H1 (cell line): ENCODE measurements around the gene MSI2. TPM values are rescaled to one million over a fixed set of nuclear protein-coding genes. Genes with fewer than 3 reads are reported as not detected.

Experiments
- CTCF ChIA-PET: fragments of 300-600 bp; sonication (Branson Sonifier 250); formaldehyde crosslinking; loops from one replicate; lab custom pipeline; 2021; ENCODE audit not compliant: partially characterized antibody; lab: Charles Lee
- POLR2A ChIA-PET: fragments of 300-600 bp; sonication (Branson Sonifier 250); formaldehyde crosslinking; loops from one replicate; lab custom pipeline; 2021; ENCODE audit warnings: inconsistent platforms; ENCODE audit not compliant: partially characterized antibody; lab: Charles Lee
- DNase-seq, 2 experiments: peaks; one replicate each; pipeline versions ENCODE4 v3.0.0 to v3.0.0-alpha.2; 2010 to 2022; ENCODE audit warnings: low spot score in 2 of 2, low read depth in 1 of 2, mixed read lengths in 1 of 2
- FAIRE-seq: peaks from 2 replicates; lab custom pipeline; 2011; peaks lifted over from hg19 to GRCh38; lab: Jason Lieb, UNC
- H2AFZ ChIP-seq: 2 replicates; pipeline ENCODE4 v1.8.1; 2012; ENCODE audit warnings: low read length, inconsistent platforms
- H2AK5ac ChIP-seq: 2 replicates; pipeline ENCODE4 v1.6.1; 2013; ENCODE audit warnings: low read depth, low read length
- H2BK120ac ChIP-seq: replicated peaks from 2 replicates; pipeline ENCODE3; 2013; ENCODE audit warnings: low read depth, low read length, inconsistent platforms
- H2BK12ac ChIP-seq: 2 replicates; pipeline ENCODE4 v1.6.1; 2013; ENCODE audit warnings: low read depth, low read length
- H2BK15ac ChIP-seq: 2 replicates; pipeline ENCODE4 v1.6.1; 2013; ENCODE audit warnings: low read length
- H2BK20ac ChIP-seq: 2 replicates; pipeline ENCODE4 v1.6.1; 2013; ENCODE audit warnings: low read length
- H2BK5ac ChIP-seq: 2 replicates; pipeline ENCODE4 v1.6.1; 2013; ENCODE audit warnings: low read depth, low read length
- H3K14ac ChIP-seq: 2 replicates; pipeline ENCODE4 v1.6.1; 2013; ENCODE audit warnings: inconsistent platforms; ENCODE audit not compliant: insufficient read length
- H3K18ac ChIP-seq: 2 replicates; pipeline ENCODE4 v1.6.1; 2013; ENCODE audit warnings: low read length; ENCODE audit errors: extremely low read depth
- H3K23ac ChIP-seq: 2 replicates; pipeline ENCODE4 v1.6.1; 2013; ENCODE audit warnings: inconsistent platforms; ENCODE audit not compliant: insufficient read length
- H3K23me2 ChIP-seq: 2 replicates; pipeline ENCODE4 v1.6.1; 2013; ENCODE audit warnings: low read depth, low read length
- H3K27ac ChIP-seq: 2 replicates; pipeline ENCODE4 v1.6.1; 2011; ENCODE audit warnings: low read depth, low read length, inconsistent platforms
- H3K27me3 ChIP-seq, 4 experiments: replicated peaks in 1 of 4; 1 replicate in 1 of 4; 2 replicates in 3 of 4; pipeline versions ENCODE4 v1.6.1 to v1.8.1; 2011 to 2013; ENCODE audit warnings: low read length in 3 of 4, mild to moderate bottlenecking in 3 of 4, inconsistent platforms in 2 of 4, mixed read lengths in 2 of 4, moderate library complexity in 1 of 4; ENCODE audit not compliant: control insufficient read depth in 3 of 4, insufficient read depth in 3 of 4; ENCODE audit errors: extremely low read depth in 1 of 4
- H3K36me3 ChIP-seq, 4 experiments: 2 replicates each; pipeline versions ENCODE4 v1.6.1 to v1.8.1; 2011 to 2013; ENCODE audit warnings: mild to moderate bottlenecking in 4 of 4, low read length in 3 of 4, moderate library complexity in 2 of 4, control low read depth in 1 of 4, inconsistent platforms in 1 of 4; ENCODE audit not compliant: insufficient read depth in 4 of 4, control insufficient read depth in 2 of 4
- H3K4ac ChIP-seq: replicated peaks from 2 replicates; pipeline ENCODE3; 2013; ENCODE audit warnings: low read length, low read depth, mixed read lengths, inconsistent platforms; ENCODE audit not compliant: insufficient read length
- H3K4me1 ChIP-seq, 4 experiments: replicated peaks in 1 of 4; 1 replicate in 1 of 4; 2 replicates in 3 of 4; pipeline versions ENCODE4 v1.6.1 to v1.8.1; 2011 to 2013; ENCODE audit warnings: low read length in 3 of 4, inconsistent platforms in 2 of 4, mixed read lengths in 1 of 4; ENCODE audit not compliant: insufficient read depth in 4 of 4, control insufficient read depth in 3 of 4
- H3K4me2 ChIP-seq, 2 experiments: 2 replicates each; pipeline versions ENCODE4 v1.6.1 to v1.8.1; 2011 to 2013; ENCODE audit warnings: low read depth in 2 of 2, low read length in 2 of 2, control low read depth in 1 of 2, inconsistent platforms in 1 of 2, mild to moderate bottlenecking in 1 of 2; ENCODE audit not compliant: insufficient read depth in 1 of 2
- H3K4me3 ChIP-seq, 4 experiments: fragments of 200-600, 300-600 bp in 1 of 4; sonication (generic), shearing (Covaris generic), sonication (Bioruptor Twin) in 1 of 4; 2 replicates each; pipeline versions ENCODE4 v1.5.1 to v1.8.1; 2011 to 2016; ENCODE audit warnings: low read length in 4 of 4, low read depth in 3 of 4, control low read depth in 2 of 4, inconsistent platforms in 2 of 4, mild to moderate bottlenecking in 2 of 4, mixed read lengths in 1 of 4, moderate library complexity in 1 of 4; ENCODE audit not compliant: insufficient read depth in 2 of 4; ENCODE audit errors: extremely low read depth in 1 of 4
- H3K56ac ChIP-seq: replicated peaks from 2 replicates; pipeline ENCODE3; 2013; ENCODE audit warnings: low read depth, mild to moderate bottlenecking, mixed read lengths, low read length, inconsistent platforms; ENCODE audit not compliant: insufficient read length
- H3K79me1 ChIP-seq: 2 replicates; pipeline ENCODE4 v1.6.1; 2013; ENCODE audit warnings: low read depth, low read length, control low read depth
- H3K79me2 ChIP-seq, 2 experiments: 2 replicates each; pipeline versions ENCODE4 v1.6.1 to v1.8.1; 2012 to 2013; ENCODE audit warnings: low read length in 2 of 2, mild to moderate bottlenecking in 2 of 2, inconsistent platforms in 1 of 2; ENCODE audit not compliant: insufficient read depth in 2 of 2, control insufficient read depth in 1 of 2
- H3K9ac ChIP-seq, 4 experiments: replicated peaks in 1 of 4; 1 replicate in 1 of 4; 2 replicates in 3 of 4; pipeline versions ENCODE4 v1.6.1 to v1.8.1; 2011 to 2013; ENCODE audit warnings: low read depth in 3 of 4, low read length in 3 of 4, control low read depth in 2 of 4, mild to moderate bottlenecking in 2 of 4, moderate library complexity in 2 of 4, inconsistent platforms in 1 of 4; ENCODE audit errors: extremely low read depth in 1 of 4
- H3K9me3 ChIP-seq, 2 experiments: 2 replicates each; pipeline versions ENCODE4 v1.6.1 to v1.8.1; 2012 to 2013; ENCODE audit warnings: mild to moderate bottlenecking in 2 of 2, moderate library complexity in 2 of 2, control low read depth in 1 of 2, inconsistent platforms in 1 of 2, low read depth in 1 of 2, low read length in 1 of 2, mixed read lengths in 1 of 2; ENCODE audit not compliant: insufficient read depth in 2 of 2
- H4K20me1 ChIP-seq, 2 experiments: replicated peaks in 1 of 2; 2 replicates each; pipeline versions ENCODE3 to v1.8.1; 2011 to 2013; ENCODE audit warnings: inconsistent platforms in 2 of 2, low read length in 2 of 2, mild to moderate bottlenecking in 1 of 2; ENCODE audit not compliant: insufficient read depth in 2 of 2, control insufficient read depth in 1 of 2
- H4K5ac ChIP-seq: 2 replicates; pipeline ENCODE4 v1.6.1; 2013; ENCODE audit warnings: low read length, low read depth, mixed read lengths, inconsistent platforms; ENCODE audit not compliant: insufficient read length
- H4K8ac ChIP-seq: 2 replicates; pipeline ENCODE4 v1.8.0; 2013; ENCODE audit warnings: mild to moderate bottlenecking, moderate library complexity, low read length, inconsistent platforms; ENCODE audit not compliant: insufficient read depth; ENCODE audit errors: extremely low read depth
- H4K91ac ChIP-seq: replicated peaks from 2 replicates; pipeline ENCODE3; 2013; ENCODE audit warnings: low read length, mixed read lengths, inconsistent platforms; ENCODE audit not compliant: insufficient read length
- ASH2L ChIP-seq: fragments of 200-600, 300-600 bp; sonication (generic); IDR thresholded peaks from one replicate; pipeline ENCODE4 v1.7.1; 2017; ENCODE audit warnings: low read length
- BACH1 ChIP-seq: IDR thresholded peaks from 2 replicates; pipeline ENCODE4 v1.6.1; 2012; ENCODE audit warnings: low read length, improper control_type of control experiment
- CEBPB ChIP-seq: IDR thresholded peaks from 2 replicates; pipeline ENCODE4 v1.6.1; 2012; ENCODE audit warnings: low read depth, low read length
- EZH2 ChIP-seq: fragments of 200-600 bp; sonication (generic); IDR thresholded peaks from 2 replicates; pipeline ENCODE4 v1.7.1; 2012; ENCODE audit warnings: low read depth, mild to moderate bottlenecking, moderate library complexity, low read length, inconsistent platforms; ENCODE audit not compliant: severe bottlenecking
- JUND ChIP-seq: IDR thresholded peaks from 2 replicates; pipeline ENCODE4 v1.6.1; 2011; ENCODE audit warnings: mild to moderate bottlenecking, improper control_type of control experiment, low read length
- KDM4A ChIP-seq: IDR thresholded peaks from one replicate; pipeline ENCODE4 v1.7.1; 2012; ENCODE audit warnings: low read depth, mild to moderate bottlenecking, moderate library complexity, low read length, inconsistent platforms; ENCODE audit not compliant: severe bottlenecking
- NRF1 ChIP-seq: IDR thresholded peaks from 2 replicates; pipeline ENCODE4 v1.6.1; 2011; ENCODE audit warnings: mild to moderate bottlenecking, low read depth, low read length, improper control_type of control experiment
- POLR2A ChIP-seq, 2 experiments: IDR thresholded peaks; 1 replicate in 1 of 2; 2 replicates in 1 of 2; pipeline ENCODE4 v1.6.1; 2011; ENCODE audit warnings: low read depth in 2 of 2, low read length in 2 of 2, mild to moderate bottlenecking in 2 of 2; ENCODE audit errors: control extremely low read depth in 1 of 2
- POU5F1 ChIP-seq: IDR thresholded peaks from 2 replicates; pipeline ENCODE4 v1.6.1; 2011; ENCODE audit warnings: low read depth, mild to moderate bottlenecking, low read length, moderate library complexity
- TAF1 ChIP-seq: IDR thresholded peaks from 2 replicates; pipeline ENCODE4 v1.6.1; 2011; ENCODE audit warnings: mild to moderate bottlenecking, low read depth, low read length
- WGBS, 2 experiments: shearing (Covaris generic) in 1 of 2; methylation state at CpG; one replicate each; pipeline versions ENCODE4 v1.1.6 to v1.1.7; 2013 to 2015; ENCODE audit warnings: low lambda C conversion rate in 2 of 2, mixed read lengths in 2 of 2, inconsistent platforms in 1 of 2, low coverage in 1 of 2, missing lambda C conversion rate in 1 of 2; ENCODE audit not compliant: insufficient replicate concordance in 2 of 2, insufficient coverage in 1 of 2, insufficient read length in 1 of 2; ENCODE audit errors: extremely low coverage in 1 of 2, missing lambda C conversion rate in 1 of 2; 5-methylcytosine and 5-hydroxymethylcytosine counted together
- polyA plus RNA-seq, 7 experiments: library from polyadenylated mRNA; depleted of rRNA in 3 of 7; stranded (reverse) in 5 of 7; unstranded in 2 of 7; fragments of >200 nt in 5 of 7; fragments of 200-250 nt in 2 of 7; gene quantifications; 1 replicate in 5 of 7; 2 replicates in 1 of 7; 4 replicates in 1 of 7; pipeline versions ENCODE4 v1.2.1 to v1.2.3, GENCODE V29; 2011 to 2013; ENCODE audit warnings: missing spikeins in 2 of 7, mixed read lengths in 2 of 7
- total RNA-seq: library from RNA; stranded (reverse); fragmentation: NEBNext Ultra II Directional; extraction: Animal tissue kit (Norgen Biotek cat#: 25700); gene quantifications from 2 replicates; pipeline ENCODE4 v1.2.1, GENCODE V29; 2021
- TF ChIP-seq, protein P1 (sequence below): IDR thresholded peaks from 2 replicates; pipeline ENCODE4 v1.6.1; 2012; ENCODE audit warnings: inconsistent platforms
- TF ChIP-seq, protein P2 (sequence below), 3 experiments: IDR thresholded peaks; 1 replicate in 2 of 3; 2 replicates in 1 of 3; pipeline versions ENCODE4 v1.5.1 to v1.6.1; 2011; ENCODE audit warnings: low read length in 3 of 3, mild to moderate bottlenecking in 3 of 3, inconsistent platforms in 2 of 3, low read depth in 1 of 3, moderate library complexity in 1 of 3; ENCODE audit not compliant: insufficient read depth in 1 of 3; ENCODE audit errors: control extremely low read depth in 1 of 3

MSI2 gene
- total and polyA plus RNA-seq, 2 of the 8 experiments (the other 6 are each of a cell fraction or from before 2014, with no cell fraction given) = 36.7 to 80.6 TPM

DNA sequence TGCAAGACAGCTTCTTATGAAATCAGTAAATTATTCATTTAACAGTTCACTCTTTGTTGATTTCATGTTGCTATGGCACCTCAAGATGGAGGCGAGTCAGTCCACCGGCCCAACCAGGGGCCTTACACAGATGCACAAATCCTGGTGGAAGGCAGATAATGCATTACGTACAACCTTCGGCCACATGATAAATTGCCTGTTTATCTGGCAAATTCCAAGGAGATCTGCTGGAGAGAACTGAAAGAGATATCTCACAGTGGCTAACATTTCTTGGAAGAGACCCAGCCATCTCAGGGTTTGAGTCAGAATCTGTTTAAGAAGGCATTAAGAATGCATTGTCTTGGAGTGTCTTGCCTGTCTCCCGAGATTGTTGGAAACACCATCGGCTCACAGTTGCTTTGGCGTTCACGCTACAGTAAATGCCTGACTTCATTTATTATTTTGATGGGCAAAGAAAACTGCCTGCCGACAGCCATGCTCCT lies 225.6 kb downstream of the MSI2 start:
- DNase-seq (no peak), FAIRE-seq (no peak)
- Histone ChIP-seq H3K4me2 (no peak overlapping the region), H3K4ac (no peak overlapping the region), H3K9ac (no peak overlapping the region), H3K56ac (no peak overlapping the region), H2BK120ac (no peak overlapping the region), H4K91ac (no peak overlapping the region), H3K79me1 (peaks cover 9% of the 10 kb centered on the region), H2BK5ac (no peak overlapping the region), H3K23me2 (no peaks in the 10 kb centered on the region), H3K9me3 (no peaks in the 10 kb centered on the region), H3K79me2 (peaks cover 0 to 7% of the 10 kb centered on the region in 2 experiments; a peak in 3 of 4 replicates), H3K36me3 (no peaks in the 10 kb centered on the region; a peak in 2 of 8 replicates), H2AK5ac (no peak overlapping the region), H3K4me3 (no peak overlapping the region), H2AFZ (no peak overlapping the region), H3K27ac (no peak overlapping the region), H4K8ac (no peak overlapping the region), H2BK20ac (no peak overlapping the region), H3K4me1 (peaks cover 0 to 11% (median 6%) of the 10 kb centered on the region in 4 experiments; a peak in 5 of 7 replicates), H2BK15ac (no peak overlapping the region), H2BK12ac (no peak overlapping the region), H3K27me3 (no peaks in the 10 kb centered on the region; a peak in 2 of 7 replicates), H3K18ac (no peak overlapping the region), H3K23ac (no peak overlapping the region), H3K14ac (no peak overlapping the region), H4K20me1 (peaks cover 4 to 6% of the 10 kb centered on the region in 2 experiments), H4K5ac (no peak overlapping the region)
- WGBS, 2 experiments = 90% methylated on average over 9 of the region's 9 CpGs; no CpG with 5 or more reads in 1 of the 2 experiments
- TF ChIP-seq POLR2A (IDR thresholded peaks at IDR 0.05; ENCODE audit: control extremely low read depth in 1 of 2, low read depth in 2 of 2, low read length in 2 of 2) (no peak), JUND (no peak), NRF1 (no peak), TAF1 (no peak), EZH2 (no peak), BACH1 (no peak), KDM4A (no peak), CEBPB (no peak), ASH2L (no peak), POU5F1 (no peak)
- TF ChIP-seq, protein P1, sequence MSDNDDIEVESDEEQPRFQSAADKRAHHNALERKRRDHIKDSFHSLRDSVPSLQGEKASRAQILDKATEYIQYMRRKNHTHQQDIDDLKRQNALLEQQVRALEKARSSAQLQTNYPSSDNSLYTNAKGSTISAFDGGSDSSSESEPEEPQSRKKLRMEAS = no peak
- TF ChIP-seq, protein P2, sequence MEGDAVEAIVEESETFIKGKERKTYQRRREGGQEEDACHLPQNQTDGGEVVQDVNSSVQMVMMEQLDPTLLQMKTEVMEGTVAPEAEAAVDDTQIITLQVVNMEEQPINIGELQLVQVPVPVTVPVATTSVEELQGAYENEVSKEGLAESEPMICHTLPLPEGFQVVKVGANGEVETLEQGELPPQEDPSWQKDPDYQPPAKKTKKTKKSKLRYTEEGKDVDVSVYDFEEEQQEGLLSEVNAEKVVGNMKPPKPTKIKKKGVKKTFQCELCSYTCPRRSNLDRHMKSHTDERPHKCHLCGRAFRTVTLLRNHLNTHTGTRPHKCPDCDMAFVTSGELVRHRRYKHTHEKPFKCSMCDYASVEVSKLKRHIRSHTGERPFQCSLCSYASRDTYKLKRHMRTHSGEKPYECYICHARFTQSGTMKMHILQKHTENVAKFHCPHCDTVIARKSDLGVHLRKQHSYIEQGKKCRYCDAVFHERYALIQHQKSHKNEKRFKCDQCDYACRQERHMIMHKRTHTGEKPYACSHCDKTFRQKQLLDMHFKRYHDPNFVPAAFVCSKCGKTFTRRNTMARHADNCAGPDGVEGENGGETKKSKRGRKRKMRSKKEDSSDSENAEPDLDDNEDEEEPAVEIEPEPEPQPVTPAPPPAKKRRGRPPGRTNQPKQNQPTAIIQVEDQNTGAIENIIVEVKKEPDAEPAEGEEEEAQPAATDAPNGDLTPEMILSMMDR (IDR thresholded peaks at IDR 0.05; ENCODE audit: control extremely low read depth in 1 of 3, insufficient read depth in 1 of 3, low read depth in 1 of 3, low read length in 3 of 3) = no peak
- POLR2A ChIA-PET = no interaction called here
- CTCF ChIA-PET = interaction anchor here (6.4 kb wide), 1 partner anchor 11 kb away, joined by 29 read pairs; no protein-coding TSS in a partner anchor
